Gastrocnemius medialis (tissue), 4 donors: Measurements from ENCODE around the gene FRMD4B. TPM values are rescaled to one million over a fixed set of nuclear protein-coding genes. Genes with fewer than 3 reads are reported as not detected.

Experiments
- ATAC-seq, 2 donors: fragments of 150-250 bp; one replicate each; pipeline ENCODE4 v1.9.1; 2016
- DNase-seq, 2 donors: peaks; one replicate each; pipeline ENCODE4 v3.0.0-alpha.2; 2019
- H3K27ac ChIP-seq, 4 donors: fragments of 200-600 bp; sonication (generic); 1 replicate in 1 of 4; 2 replicates in 3 of 4; pipeline ENCODE4 v1.5.1; 2016 to 2018; ENCODE audit warnings: mild to moderate bottlenecking in 2 of 4, moderate library complexity in 1 of 4
- H3K27me3 ChIP-seq, 3 donors: fragments of 200-600 bp; sonication (generic) in 2 of 3; 1 replicate in 1 of 3; 2 replicates in 2 of 3; pipeline versions ENCODE4 v1.5.1 to v1.6.0; 2016 to 2019; ENCODE audit warnings: mild to moderate bottlenecking in 1 of 3, moderate library complexity in 1 of 3
- H3K36me3 ChIP-seq, 2 donors: fragments of 200-600 bp; sonication (generic) in 1 of 2; one replicate each; pipeline ENCODE4 v1.5.1; 2017 to 2018
- H3K4me1 ChIP-seq, 2 donors: fragments of 200-600 bp; sonication (generic) in 1 of 2; one replicate each; pipeline ENCODE4 v1.5.1; 2016 to 2017; ENCODE audit warnings: mild to moderate bottlenecking in 2 of 2
- H3K4me3 ChIP-seq, 4 donors: fragments of 200-600 bp; sonication (generic) in 3 of 4; 1 replicate in 1 of 4; 2 replicates in 3 of 4; pipeline ENCODE4 v1.5.1; 2016 to 2019; ENCODE audit warnings: mild to moderate bottlenecking in 2 of 4
- H3K9me3 ChIP-seq, 3 donors: fragments of 200-600 bp; sonication (generic) in 2 of 3; 1 replicate in 1 of 3; 2 replicates in 2 of 3; pipeline ENCODE4 v1.5.1; 2016 to 2019
- POLR2A ChIP-seq, 2 donors: fragments of 450-650 bp; IDR thresholded peaks; one replicate each; pipeline ENCODE4 v1.6.1; 2017; ENCODE audit warnings: antibody characterized with exemption in 2 of 2, mild to moderate bottlenecking in 2 of 2, moderate library complexity in 2 of 2
- in situ Hi-C, 4 donors: fragments of 200-750 bp; cut with MboI; loops; one replicate each; pipeline versions ENCODE4 v1.15.0 to v1.8.0; 2017; ENCODE audit warnings: low sequenced_read_pairs in 4 of 4
- intact Hi-C: fragments of 100-400 bp; cut with DNase I; formaldehyde crosslinking; loops from one replicate; pipeline ENCODE4 v1.15.1; 2023; ENCODE audit warnings: low total_unique reads
- total RNA-seq, 4 donors: library from RNA; depleted of rRNA; stranded (reverse); fragments of >200 nt; gene quantifications; one replicate each; pipeline versions ENCODE4 v1.1.0 to v1.2.3, GENCODE V29; 2016
- TF ChIP-seq, protein P1 (sequence below), 5 experiments: fragments of 450-650 bp in 3 of 5; fragments of 200-600 bp in 2 of 5; sonication (generic) in 2 of 5; IDR thresholded peaks in 4 of 5; conservative IDR thresholded peaks in 1 of 5; 1 replicate in 4 of 5; 2 replicates in 1 of 5; pipeline ENCODE4 v1.5.1; 2016 to 2019; ENCODE audit warnings: antibody characterized with exemption in 5 of 5, mild to moderate bottlenecking in 3 of 5, moderate library complexity in 3 of 5

FRMD4B gene
- total RNA-seq, 4 donors from 2014 or later = 0.29 to 3.6 (median 1.7) TPM

DNA sequence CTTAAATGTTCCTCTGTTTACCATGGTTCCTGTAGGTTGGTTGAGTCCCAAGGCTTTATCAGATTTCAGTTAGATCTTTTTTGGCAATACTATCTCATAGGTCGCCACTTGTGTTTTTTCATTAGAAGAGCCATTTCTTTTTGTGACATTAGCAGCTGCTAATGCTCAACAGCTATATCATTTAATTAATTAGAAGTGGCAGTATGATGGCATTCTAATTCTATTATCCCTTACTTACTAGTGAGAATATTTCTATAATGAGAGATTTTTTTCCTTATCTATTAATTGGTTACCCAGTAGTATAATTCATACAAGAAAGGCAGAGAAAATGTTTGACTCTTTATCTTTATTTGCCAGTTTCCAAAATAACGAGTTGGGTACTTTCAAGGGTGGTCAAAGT, 25.2 kb downstream of the FRMD4B start:
- no peaks in the 10 kb centered on the region for H3K36me3 ChIP-seq
- no peak for TF ChIP-seq POLR2A (IDR thresholded peaks at IDR 0.05)
- TF ChIP-seq, protein P1, sequence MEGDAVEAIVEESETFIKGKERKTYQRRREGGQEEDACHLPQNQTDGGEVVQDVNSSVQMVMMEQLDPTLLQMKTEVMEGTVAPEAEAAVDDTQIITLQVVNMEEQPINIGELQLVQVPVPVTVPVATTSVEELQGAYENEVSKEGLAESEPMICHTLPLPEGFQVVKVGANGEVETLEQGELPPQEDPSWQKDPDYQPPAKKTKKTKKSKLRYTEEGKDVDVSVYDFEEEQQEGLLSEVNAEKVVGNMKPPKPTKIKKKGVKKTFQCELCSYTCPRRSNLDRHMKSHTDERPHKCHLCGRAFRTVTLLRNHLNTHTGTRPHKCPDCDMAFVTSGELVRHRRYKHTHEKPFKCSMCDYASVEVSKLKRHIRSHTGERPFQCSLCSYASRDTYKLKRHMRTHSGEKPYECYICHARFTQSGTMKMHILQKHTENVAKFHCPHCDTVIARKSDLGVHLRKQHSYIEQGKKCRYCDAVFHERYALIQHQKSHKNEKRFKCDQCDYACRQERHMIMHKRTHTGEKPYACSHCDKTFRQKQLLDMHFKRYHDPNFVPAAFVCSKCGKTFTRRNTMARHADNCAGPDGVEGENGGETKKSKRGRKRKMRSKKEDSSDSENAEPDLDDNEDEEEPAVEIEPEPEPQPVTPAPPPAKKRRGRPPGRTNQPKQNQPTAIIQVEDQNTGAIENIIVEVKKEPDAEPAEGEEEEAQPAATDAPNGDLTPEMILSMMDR (IDR thresholded peaks at IDR 0.05 in 4 of 5, conservative IDR thresholded peaks at IDR 0.05 in 1 of 5) = no peak
- intact Hi-C loops (no loop called here), in situ Hi-C loops (no loop called here)
- H3K4me3 ChIP-seq = no peak overlapping the region
- ATAC-seq (no peak), DNase-seq (no peak)
- no peaks in the 10 kb centered on the region for H3K27me3 ChIP-seq
- no peak overlapping the region for H3K27ac ChIP-seq
- H3K4me1 ChIP-seq = no peaks in the 10 kb centered on the region
- no peaks in the 10 kb centered on the region for H3K9me3 ChIP-seq

DNA sequence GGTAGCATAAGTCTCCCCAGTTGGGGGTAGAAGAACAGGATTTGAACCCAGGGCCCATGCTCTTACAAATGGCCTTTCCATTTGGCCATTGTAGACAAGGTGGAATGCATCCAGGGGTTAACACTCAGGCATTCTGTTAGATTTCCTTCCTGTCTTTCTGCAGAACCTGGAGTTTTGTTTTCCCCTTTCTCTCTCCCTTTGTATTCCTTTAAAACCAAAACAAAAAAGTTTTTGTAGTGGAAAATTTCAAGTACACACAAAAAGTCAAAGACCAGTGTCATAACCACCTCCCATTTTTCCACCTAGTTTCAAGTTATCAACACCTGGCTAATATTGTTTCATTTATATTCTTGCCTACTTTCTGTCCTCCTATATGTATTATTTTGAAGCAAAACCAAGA, 26.0 kb downstream of the FRMD4B start:
- Histone ChIP-seq H3K27ac (no peak overlapping the region), H3K27me3 (no peaks in the 10 kb centered on the region), H3K4me1 (no peaks in the 10 kb centered on the region), H3K36me3 (no peaks in the 10 kb centered on the region), H3K9me3 (no peaks in the 10 kb centered on the region), H3K4me3 (no peak overlapping the region)
- in situ Hi-C loops (no loop called here), intact Hi-C loops (no loop called here)
- DNase-seq = no peak
- ATAC-seq = no peak
- TF ChIP-seq, protein P1 (IDR thresholded peaks at IDR 0.05 in 4 of 5, conservative IDR thresholded peaks at IDR 0.05 in 1 of 5) = no peak
- no peak for TF ChIP-seq POLR2A (IDR thresholded peaks at IDR 0.05)

DNA sequence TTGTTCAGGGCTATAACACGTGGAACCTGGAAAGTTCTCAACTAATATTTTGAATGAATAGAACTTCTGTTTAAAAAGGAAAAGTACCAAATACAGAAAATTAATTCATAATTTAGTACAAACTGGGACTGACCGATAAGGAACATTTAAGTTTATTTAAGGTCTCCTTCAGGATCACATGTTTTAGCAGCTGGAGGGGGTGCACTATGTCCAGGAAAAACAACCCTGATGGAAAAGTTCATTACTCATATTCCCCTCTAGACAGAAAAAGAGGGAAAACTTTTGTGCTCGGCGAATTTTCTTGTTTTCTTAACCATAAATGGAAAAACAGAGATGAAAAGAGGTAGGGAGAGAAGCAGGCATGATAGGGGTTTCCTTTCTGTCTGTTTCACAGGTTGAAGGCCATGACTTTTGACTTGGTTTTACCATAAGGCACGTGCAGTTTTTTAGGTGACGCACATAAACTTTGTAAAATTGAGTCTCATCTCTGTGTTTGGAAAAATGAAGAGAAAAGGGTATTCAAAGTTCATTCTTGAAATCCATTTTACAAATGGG, 26.5 kb downstream of the FRMD4B start:
- DNase-seq (no peak), ATAC-seq (no peak)
- H3K27ac ChIP-seq = no peak overlapping the region
- no peaks in the 10 kb centered on the region for H3K9me3 ChIP-seq
- TF ChIP-seq POLR2A (IDR thresholded peaks at IDR 0.05) = no peak
- TF ChIP-seq, protein P1 (IDR thresholded peaks at IDR 0.05 in 4 of 5, conservative IDR thresholded peaks at IDR 0.05 in 1 of 5) = no peak
- H3K27me3 ChIP-seq = no peaks in the 10 kb centered on the region
- H3K36me3 ChIP-seq = no peaks in the 10 kb centered on the region
- intact Hi-C loops (no loop called here), in situ Hi-C loops (no loop called here)
- no peaks in the 10 kb centered on the region for H3K4me1 ChIP-seq
- H3K4me3 ChIP-seq = no peak overlapping the region

DNA sequence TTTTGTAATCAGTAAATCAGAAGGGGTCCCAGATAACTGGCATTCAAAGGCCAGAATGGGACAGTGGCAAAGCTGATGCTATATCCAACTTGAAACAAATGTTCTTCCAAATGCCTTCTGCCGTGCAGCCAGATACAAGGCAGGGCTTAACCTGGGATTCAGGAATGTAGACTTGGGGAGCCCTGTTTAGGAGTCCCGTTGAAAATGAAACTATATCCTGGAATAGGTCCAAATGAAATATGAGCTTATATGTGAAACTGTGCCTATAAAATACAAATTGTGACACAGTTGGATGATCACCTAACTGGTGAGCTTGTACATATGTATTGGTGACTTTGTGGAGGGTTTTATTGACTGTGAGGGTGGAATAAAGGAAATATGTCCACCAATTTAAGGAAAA, 28.7 kb downstream of the FRMD4B start:
- in situ Hi-C loops (no loop called here), intact Hi-C loops (no loop called here)
- peaks cover 0 to 3% of the 10 kb centered on the region in 2 donors for H3K4me1 ChIP-seq

More for the DNA sequence above, 28.7 kb downstream of the FRMD4B start:
- DNase-seq (no peak), ATAC-seq (no peak)
- Histone ChIP-seq H3K4me3 (no peak overlapping the region), H3K27ac (no peak overlapping the region), H3K9me3 (no peaks in the 10 kb centered on the region), H3K36me3 (no peaks in the 10 kb centered on the region), H3K27me3 (no peaks in the 10 kb centered on the region)
- TF ChIP-seq, protein P1 (IDR thresholded peaks at IDR 0.05 in 4 of 5, conservative IDR thresholded peaks at IDR 0.05 in 1 of 5) = no peak
- no peak for TF ChIP-seq POLR2A (IDR thresholded peaks at IDR 0.05)
